Myocyte (in vitro differentiated cells): ENCODE results near the gene QRICH2. TPM values are rescaled to one million over a fixed set of nuclear protein-coding genes. Genes with fewer than 3 reads are reported as not detected.
"Not testable (repeated sequence)": the region's sequence is repeated elsewhere in the genome, so short reads cannot be mapped to it uniquely, and the experiment has no call there.

Experiments used
- DNase-seq: peaks from one replicate; pipeline ENCODE4 v3.0.0-alpha.2; 2012; ENCODE audit warnings: low read depth
- total RNA-seq: library from RNA; depleted of rRNA; stranded (reverse); fragments of >200 nt; gene quantifications from 2 replicates; pipeline ENCODE4 v1.2.3, GENCODE V29; 2014

Gene QRICH2
- total RNA-seq, 1 donor from 2014 or later, result 1.7 TPM

GRCh38 chr17:76233588-76234353 is 74.3 kb downstream of the QRICH2 start:
- DNase-seq, result no peak

GRCh38 chr17:76232342-76232741 is 75.7 kb downstream of the QRICH2 start:
- no peak for DNase-seq

- DNase-seq, result not testable (repeated sequence)
Measured at GRCh38 chr17:76226749-76227148, 81.3 kb downstream of the QRICH2 start.

GRCh38 chr17:76225373-76226086 is 82.5 kb downstream of the QRICH2 start:
- DNase-seq, result not testable (repeated sequence)

Other genes starting within 250 kb of the QRICH2 start
- gene SRP68, start 235.8 kb downstream of the QRICH2 start, total RNA-seq, result 32.5 and 41.7 TPM in 2 replicates
- not detected in 2 replicates for gene GALR2, start 233.5 kb downstream of the QRICH2 start, total RNA-seq
- gene ZACN, start 229.1 kb downstream of the QRICH2 start, total RNA-seq, result not detected in 2 replicates
- 86.2 and 104 TPM in 2 replicates for gene EXOC7, start 204.5 kb downstream of the QRICH2 start, total RNA-seq
- not detected in 2 replicates for gene FOXJ1, start 167.0 kb downstream of the QRICH2 start, total RNA-seq
- gene RNF157, start 67.8 kb downstream of the QRICH2 start, total RNA-seq, result 6.0 and 7.1 TPM in 2 replicates
- 5.1 and 5.4 TPM in 2 replicates for gene UBALD2, start 42.9 kb downstream of the QRICH2 start, total RNA-seq
- gene PRPSAP1, start 45.6 kb upstream of the QRICH2 start, total RNA-seq, result 37.4 and 58.5 TPM in 2 replicates
- 9.0 and 11.1 TPM in 2 replicates for gene SPHK1, start 76.3 kb upstream of the QRICH2 start, total RNA-seq
- gene UBE2O, start 144.9 kb upstream of the QRICH2 start, total RNA-seq, result 12.7 and 21.1 TPM in 2 replicates
- gene AANAT, start 159.3 kb upstream of the QRICH2 start, total RNA-seq, result not detected in 2 replicates
- 6.5 and 7.5 TPM in 2 replicates for gene RHBDF2, start 193.1 kb upstream of the QRICH2 start, total RNA-seq
- gene CYGB, start 229.4 kb upstream of the QRICH2 start, total RNA-seq, result 3.2 and 7.7 TPM in 2 replicates
- gene PRCD, start 231.8 kb upstream of the QRICH2 start, total RNA-seq, result not detected in 2 replicates